ENCODE measurements around the gene KLHL22. TPM values are rescaled to one million over a fixed set of nuclear protein-coding genes. Genes with fewer than 3 reads are reported as not detected.

The KLHL22 gene
- total and polyA plus RNA-seq, 2 of the 8 experiments (the other 6 are each of a cell fraction or from before 2014, with no cell fraction given): 9.4 to 16.2 TPM

- H2AK5ac ChIP-seq (ENCODE audit: low read depth, low read length): no peak overlapping the region
- H3K18ac ChIP-seq (ENCODE audit: extremely low read depth, low read length): no peak overlapping the region
- no peaks in the 10 kb centered on the region for H3K36me3 ChIP-seq (ENCODE audit: control insufficient read depth in 2 of 4, insufficient read depth in 4 of 4, low read length in 3 of 4)
- no peak overlapping the region for H4K5ac ChIP-seq (ENCODE audit: insufficient read length, low read depth, low read length)
- H3K4me1 ChIP-seq (replicated peaks in 1 of 4; ENCODE audit: control insufficient read depth in 3 of 4, insufficient read depth in 4 of 4, low read length in 3 of 4): peaks cover 0 to 8% (median 3%) of the 10 kb centered on the region in 4 experiments; a peak in 4 of 7 replicates
- no peak overlapping the region for H3K56ac ChIP-seq (replicated peaks; ENCODE audit: insufficient read length, low read depth, low read length)
- no peak overlapping the region for H2BK5ac ChIP-seq (ENCODE audit: low read depth, low read length)
- H3K27me3 ChIP-seq (replicated peaks in 1 of 4; ENCODE audit: control insufficient read depth in 3 of 4, extremely low read depth in 1 of 4, insufficient read depth in 3 of 4, low read length in 3 of 4): peaks cover 0 to 12% (median 10%) of the 10 kb centered on the region in 4 experiments; a peak in 5 of 7 replicates
- 93% methylated on average over 1 of the region's 1 CpG; no CpG with 5 or more reads in 1 of the 2 experiments for WGBS, 2 experiments (ENCODE audit: extremely low coverage in 1 of 2, insufficient coverage in 1 of 2, insufficient read length in 1 of 2, insufficient replicate concordance in 2 of 2, low coverage in 1 of 2, low lambda C conversion rate in 2 of 2, missing lambda C conversion rate in 1 of 2)
- no peak overlapping the region for H3K4me3 ChIP-seq (ENCODE audit: extremely low read depth in 1 of 4, insufficient read depth in 2 of 4, low read depth in 3 of 4, low read length in 4 of 4)
- no peaks in the 10 kb centered on the region for H3K79me2 ChIP-seq (ENCODE audit: control insufficient read depth in 1 of 2, insufficient read depth in 2 of 2, low read length in 2 of 2)
- H4K8ac ChIP-seq (ENCODE audit: extremely low read depth, insufficient read depth, low read length): no peak overlapping the region
- H3K4me2 ChIP-seq (ENCODE audit: insufficient read depth in 1 of 2, low read depth in 2 of 2, low read length in 2 of 2): no peak overlapping the region
- no peak overlapping the region for H3K14ac ChIP-seq (ENCODE audit: insufficient read length)
- H2BK15ac ChIP-seq (ENCODE audit: low read length): no peak overlapping the region
- H3K79me1 ChIP-seq (ENCODE audit: low read depth, low read length): peaks cover 7% of the 10 kb centered on the region; the same call in 1 of the 2 replicates
- DNase-seq (ENCODE audit: low read depth in 1 of 2, low spot score in 2 of 2) (no peak), FAIRE-seq (no peak)
- H3K23ac ChIP-seq (ENCODE audit: insufficient read length): no peak overlapping the region
- H2BK12ac ChIP-seq (ENCODE audit: low read depth, low read length): no peak overlapping the region
- H3K9ac ChIP-seq (replicated peaks in 1 of 4; ENCODE audit: extremely low read depth in 1 of 4, low read depth in 3 of 4, low read length in 3 of 4): no peak overlapping the region
- CTCF ChIA-PET (ENCODE audit: partially characterized antibody): interaction anchor here (1.2 to 1.4 kb wide), 2 partner anchors 27 to 34 kb away, joined by 3 to 6 read pairs; no protein-coding TSS in a partner anchor
- no peaks in the 10 kb centered on the region for H3K9me3 ChIP-seq (ENCODE audit: insufficient read depth in 2 of 2, low read depth in 1 of 2, low read length in 1 of 2)
- H2BK120ac ChIP-seq (replicated peaks; ENCODE audit: low read depth, low read length): no peak overlapping the region
- no peak overlapping the region for H4K91ac ChIP-seq (replicated peaks; ENCODE audit: insufficient read length, low read length)
- H2AFZ ChIP-seq (ENCODE audit: low read length): no peak overlapping the region
- no peak overlapping the region for H3K27ac ChIP-seq (ENCODE audit: low read depth, low read length)
- no peak overlapping the region for H3K4ac ChIP-seq (replicated peaks; ENCODE audit: insufficient read length, low read depth, low read length)
- H4K20me1 ChIP-seq (replicated peaks in 1 of 2; ENCODE audit: control insufficient read depth in 1 of 2, insufficient read depth in 2 of 2, low read length in 2 of 2): peaks cover 6 to 13% of the 10 kb centered on the region in 2 experiments
- POLR2A ChIA-PET (ENCODE audit: partially characterized antibody): no interaction called here
- H3K23me2 ChIP-seq (ENCODE audit: low read depth, low read length): peaks cover 8% of the 10 kb centered on the region; the same call in 1 of the 2 replicates
- no peak overlapping the region for H2BK20ac ChIP-seq (ENCODE audit: low read length)
- no peak for TF ChIP-seq SP4 (IDR thresholded peaks at IDR 0.05; ENCODE audit: low read length)
- TF ChIP-seq BACH1 (IDR thresholded peaks at IDR 0.05; ENCODE audit: low read length): no peak
- no peak for TF ChIP-seq GABPA (IDR thresholded peaks at IDR 0.05; ENCODE audit: borderline replicate concordance, insufficient read depth, low read length)
- no peak for TF ChIP-seq SUZ12 (IDR thresholded peaks at IDR 0.05; ENCODE audit: low read length)
- TF ChIP-seq, protein P1, sequence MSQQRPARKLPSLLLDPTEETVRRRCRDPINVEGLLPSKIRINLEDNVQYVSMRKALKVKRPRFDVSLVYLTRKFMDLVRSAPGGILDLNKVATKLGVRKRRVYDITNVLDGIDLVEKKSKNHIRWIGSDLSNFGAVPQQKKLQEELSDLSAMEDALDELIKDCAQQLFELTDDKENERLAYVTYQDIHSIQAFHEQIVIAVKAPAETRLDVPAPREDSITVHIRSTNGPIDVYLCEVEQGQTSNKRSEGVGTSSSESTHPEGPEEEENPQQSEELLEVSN (IDR thresholded peaks at IDR 0.05): no peak
- TF ChIP-seq, protein P2, sequence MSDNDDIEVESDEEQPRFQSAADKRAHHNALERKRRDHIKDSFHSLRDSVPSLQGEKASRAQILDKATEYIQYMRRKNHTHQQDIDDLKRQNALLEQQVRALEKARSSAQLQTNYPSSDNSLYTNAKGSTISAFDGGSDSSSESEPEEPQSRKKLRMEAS (IDR thresholded peaks at IDR 0.05): no peak
- no peak for TF ChIP-seq CHD1 (IDR thresholded peaks at IDR 0.05; ENCODE audit: low read depth, low read length)
- TF ChIP-seq CEBPB (IDR thresholded peaks at IDR 0.05; ENCODE audit: low read depth, low read length): no peak
- TF ChIP-seq RAD21 (IDR thresholded peaks at IDR 0.05 in 1 of 2, conservative IDR thresholded peaks at IDR 0.05 in 1 of 2; ENCODE audit: low read depth in 2 of 2, low read length in 2 of 2): no peak
These were observed 4.7 kb downstream of the KLHL22 start for GRCh38 chr22:20490941-20491307.

Measured in H1 (cell line).